HCT116 (cell line): ENCODE data around the gene NOD1. TPM values are rescaled to one million over a fixed set of nuclear protein-coding genes. Genes with fewer than 3 reads are reported as not detected.

ENCODE experiments used
- ATAC-seq: fragments of 200-7000 bp; cut with Tn5 transposase; 2 replicates; pipeline ENCODE4 v1.9.1; 2020; ENCODE audit warnings: mild to moderate bottlenecking, moderate library complexity
- BruUV-seq: library from RNA; stranded (reverse); fragments of 400-500 nt; replicated peaks from 2 replicates; lab custom pipeline; 2021; lab: Mats Ljungman, UMichigan
- CTCF ChIA-PET: fragments of 300-600 bp; sonication (Branson Sonifier 250); formaldehyde crosslinking; loops from one replicate; lab custom pipeline; 2021; ENCODE audit warnings: antibody characterized with exemption; lab: Charles Lee
- POLR2A ChIA-PET: fragments of 300-600, 350-600 bp; sonication (Branson Sonifier 250); formaldehyde crosslinking; loops from one replicate; lab custom pipeline; 2021; ENCODE audit warnings: antibody characterized with exemption; lab: Charles Lee
- RAD21 ChIA-PET, 2 experiments: fragments of 300-600 bp; sonication (Branson Sonifier 250); formaldehyde crosslinking; loops; one replicate each; lab custom pipeline; 2023; ENCODE audit warnings: low total read pairs in 2 of 2; ENCODE audit not compliant: uncharacterized antibody in 2 of 2, unreplicated experiment in 2 of 2, low non-redundant PET in 1 of 2; lab: Charles Lee
- DNase-seq: peaks from one replicate; pipeline ENCODE4 v3.0.0-alpha.2; 2010; ENCODE audit warnings: low read depth, low spot score
- H2AFZ ChIP-seq: fragments of 200-600 bp; shearing (Covaris generic), sonication (generic); 2 replicates; pipeline ENCODE4 v1.6.1; 2017; ENCODE audit warnings: low read depth, mixed run types, mixed read lengths, antibody characterized with exemption, low read length; ENCODE audit not compliant: poor library complexity, severe bottlenecking
- H3K27ac ChIP-seq: 2 replicates; pipeline ENCODE4 v1.5.1; 2012; ENCODE audit warnings: low read depth, low read length
- H3K27me3 ChIP-seq: fragments of 200-600 bp; sonication (generic); 2 replicates; pipeline ENCODE4 v1.6.1; 2016; ENCODE audit warnings: mixed run types, low read length, mixed read lengths; ENCODE audit not compliant: insufficient read depth
- H3K36me3 ChIP-seq, 2 experiments: fragments of 200-500 bp in 1 of 2; fragments of 200-600 bp in 1 of 2; sonication (Bioruptor generic) in 1 of 2; sonication (generic) in 1 of 2; 2 replicates each; pipeline versions ENCODE4 v1.5.1 to v1.6.1; 2014 to 2016; ENCODE audit warnings: low read length in 2 of 2, inconsistent platforms in 1 of 2, mixed read lengths in 1 of 2, mixed run types in 1 of 2; ENCODE audit not compliant: insufficient read depth in 2 of 2, control insufficient read depth in 1 of 2
- H3K4me1 ChIP-seq, 2 experiments: fragments of 200-600 bp in 1 of 2; sonication (generic) in 1 of 2; 2 replicates each; pipeline versions ENCODE4 v1.5.1 to v1.6.1; 2012 to 2017; ENCODE audit warnings: low read length in 2 of 2, inconsistent platforms in 1 of 2, mild to moderate bottlenecking in 1 of 2, mixed read lengths in 1 of 2, mixed run types in 1 of 2, moderate library complexity in 1 of 2; ENCODE audit not compliant: insufficient read depth in 2 of 2, control insufficient read depth in 1 of 2
- H3K4me2 ChIP-seq: fragments of 200-600 bp; sonication (generic); 2 replicates; pipeline ENCODE4 v1.6.1; 2017; ENCODE audit warnings: mixed run types, low read length, mixed read lengths
- H3K4me3 ChIP-seq, 2 experiments: fragments of 200-600 bp in 1 of 2; sonication (generic) in 1 of 2; replicated peaks in 1 of 2; 2 replicates each; pipeline ENCODE4 v1.5.1; 2011 to 2016; ENCODE audit warnings: low read length in 2 of 2, control low read depth in 1 of 2, low read depth in 1 of 2, mild to moderate bottlenecking in 1 of 2, mixed read lengths in 1 of 2, mixed run types in 1 of 2
- H3K79me2 ChIP-seq: fragments of 200-600 bp; sonication (generic); 2 replicates; pipeline ENCODE4 v1.6.1; 2017; ENCODE audit warnings: mild to moderate bottlenecking, mixed run types, low read length, moderate library complexity, mixed read lengths; ENCODE audit not compliant: insufficient read depth
- H3K9ac ChIP-seq: fragments of 200-600 bp; sonication (generic); 2 replicates; pipeline ENCODE4 v1.6.1; 2016; ENCODE audit warnings: low read length, mixed read lengths
- H3K9me2 ChIP-seq: fragments of 200-600 bp; sonication (generic), shearing (Covaris generic); 2 replicates; pipeline ENCODE4 v1.6.1; 2017; ENCODE audit warnings: mixed run types, mild to moderate bottlenecking, moderate library complexity; ENCODE audit not compliant: insufficient read depth
- H3K9me3 ChIP-seq, 2 experiments: fragments of 200-500 bp in 1 of 2; fragments of 200-600 bp in 1 of 2; sonication (Bioruptor generic) in 1 of 2; sonication (generic) in 1 of 2; 2 replicates each; pipeline ENCODE4 v1.6.1; 2014 to 2017; ENCODE audit warnings: low read length in 2 of 2, mixed read lengths in 2 of 2, inconsistent platforms in 1 of 2, low read depth in 1 of 2, mild to moderate bottlenecking in 1 of 2, mixed run types in 1 of 2, moderate library complexity in 1 of 2; ENCODE audit not compliant: control insufficient read depth in 1 of 2, insufficient read depth in 1 of 2
- H4K20me1 ChIP-seq: fragments of 200-600 bp; sonication (generic), shearing (Covaris generic); 2 replicates; pipeline ENCODE4 v1.6.1; 2017; ENCODE audit warnings: mixed run types, mild to moderate bottlenecking, moderate library complexity; ENCODE audit not compliant: insufficient read depth
- CBX3 ChIP-seq: IDR thresholded peaks from 2 replicates; pipeline ENCODE4 v1.6.1; 2012; ENCODE audit warnings: low read depth
- CEBPB ChIP-seq: IDR thresholded peaks from 2 replicates; pipeline ENCODE4 v1.6.1; 2012; ENCODE audit warnings: low read depth
- EGR1 ChIP-seq: IDR thresholded peaks from 2 replicates; pipeline ENCODE4 v1.6.1; 2012; ENCODE audit warnings: low read depth
- ELF1 ChIP-seq: IDR thresholded peaks from 2 replicates; pipeline ENCODE4 v1.6.1; 2012; ENCODE audit warnings: low read depth, borderline replicate concordance
- EZH2 ChIP-seq: fragments of 200-600 bp; sonication (generic); IDR thresholded peaks from 2 replicates; pipeline ENCODE4 v1.6.1; 2017; ENCODE audit warnings: antibody characterized with exemption, mixed run types
- MAX ChIP-seq: IDR thresholded peaks from 2 replicates; pipeline ENCODE4 v1.6.1; 2012
- POLR2A ChIP-seq: IDR thresholded peaks from 2 replicates; pipeline ENCODE4 v1.7.0; 2011; ENCODE audit warnings: borderline replicate concordance; ENCODE audit not compliant: insufficient read depth, insufficient read length; ENCODE audit errors: extremely low read depth
- POLR2AphosphoS5 ChIP-seq: IDR thresholded peaks from 2 replicates; pipeline ENCODE4 v1.6.1; 2011; ENCODE audit warnings: mild to moderate bottlenecking, low read depth, low read length, moderate library complexity
- REST ChIP-seq: IDR thresholded peaks from 2 replicates; pipeline ENCODE4 v1.6.1; 2012; ENCODE audit warnings: low read depth
- SP1 ChIP-seq: IDR thresholded peaks from 2 replicates; pipeline ENCODE4 v1.6.1; 2012; ENCODE audit warnings: low read depth
- SRF ChIP-seq: IDR thresholded peaks from 2 replicates; pipeline ENCODE4 v1.6.1; 2012; ENCODE audit warnings: low read depth
- TCF7L2 ChIP-seq: IDR thresholded peaks from 2 replicates; pipeline ENCODE4 v1.7.0; 2011; ENCODE audit warnings: borderline replicate concordance, inconsistent platforms; ENCODE audit not compliant: insufficient read depth, insufficient read length; ENCODE audit errors: extremely low read depth
- YY1 ChIP-seq: IDR thresholded peaks from 2 replicates; pipeline ENCODE4 v1.6.1; 2011; ENCODE audit warnings: low read length, low read depth, moderate library complexity, mild to moderate bottlenecking; ENCODE audit not compliant: insufficient replicate concordance; ENCODE audit errors: extremely low read depth
- ZBTB33 ChIP-seq: IDR thresholded peaks from 2 replicates; pipeline ENCODE4 v1.6.1; 2011; ENCODE audit warnings: mild to moderate bottlenecking, low read length, moderate library complexity; ENCODE audit not compliant: insufficient replicate concordance; ENCODE audit errors: extremely low read depth
- ZNF274 ChIP-seq: fragments of 200-500 bp; sonication (Bioruptor generic); IDR thresholded peaks from 2 replicates; pipeline ENCODE4 v1.6.1; 2014; ENCODE audit warnings: mild to moderate bottlenecking, low read depth, low read length, inconsistent platforms
- intact Hi-C: fragments of 100-400 bp; cut with micrococcal nuclease; formaldehyde crosslinking; loops from 2 replicates; pipeline ENCODE4 v1.10.0; 2022
- total RNA-seq: library from RNA; stranded (reverse); gene quantifications from one replicate; pipeline ENCODE4 v1.2.1, GENCODE V29; 2021; ENCODE audit not compliant: unreplicated experiment

Gene NOD1
- total RNA-seq, 1 experiment from 2014 or later, result 5.9 TPM

DNA sequence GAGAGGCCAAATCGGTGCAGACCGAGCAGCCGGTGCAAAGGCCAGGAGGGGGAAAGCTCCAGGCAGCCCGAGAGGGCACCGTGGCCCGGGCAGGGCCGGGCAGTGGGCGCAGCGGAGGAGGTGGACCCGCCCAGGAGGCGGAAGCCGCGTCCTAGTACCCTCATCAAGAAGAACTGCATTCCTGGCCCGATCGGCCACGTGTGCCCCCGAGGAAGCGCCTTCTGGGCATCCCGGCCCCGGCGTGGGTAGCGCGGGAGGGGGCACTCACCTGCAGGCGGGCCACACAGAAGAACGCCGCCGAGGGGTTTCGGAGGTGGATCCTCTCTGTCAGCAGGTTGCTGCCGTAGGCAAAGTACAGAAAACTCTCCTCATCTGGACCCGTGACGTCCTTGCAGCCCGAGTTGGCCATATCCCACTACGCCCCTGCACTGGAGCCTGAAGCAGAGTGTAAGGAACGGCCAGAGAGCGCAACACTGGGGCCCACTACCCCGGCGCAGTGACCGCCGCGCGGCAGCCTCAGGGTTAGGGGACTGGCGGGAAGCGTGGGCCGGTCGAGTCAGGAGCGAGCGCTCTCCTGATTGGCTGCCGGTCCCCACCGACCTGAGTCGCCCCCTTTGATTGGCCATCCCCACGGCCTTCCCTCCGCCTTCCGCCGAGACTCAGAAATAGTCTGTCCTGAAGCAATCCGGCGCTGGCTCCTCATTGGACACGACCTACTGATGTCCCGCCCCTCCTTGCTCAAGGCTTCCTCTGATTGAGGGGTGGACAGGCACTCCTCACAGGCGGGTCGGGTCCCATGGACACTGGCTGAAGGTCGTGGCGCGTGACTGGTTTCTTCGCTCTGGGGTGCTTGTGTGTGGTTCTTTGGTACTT, 26.0 kb upstream of the NOD1 start, which contains the start of gene GGCT (continued):
- TF ChIP-seq REST, result no peak
- no peak for TF ChIP-seq SRF
- TF ChIP-seq ELF1, result no peak; the same call in 1 of the 2 replicates
- peak; percentile 92 for TF ChIP-seq SP1
- TF ChIP-seq CBX3, result no peak
- no peak for TF ChIP-seq CEBPB
- TF ChIP-seq, all 23 proteins: peak for 10

DNA sequence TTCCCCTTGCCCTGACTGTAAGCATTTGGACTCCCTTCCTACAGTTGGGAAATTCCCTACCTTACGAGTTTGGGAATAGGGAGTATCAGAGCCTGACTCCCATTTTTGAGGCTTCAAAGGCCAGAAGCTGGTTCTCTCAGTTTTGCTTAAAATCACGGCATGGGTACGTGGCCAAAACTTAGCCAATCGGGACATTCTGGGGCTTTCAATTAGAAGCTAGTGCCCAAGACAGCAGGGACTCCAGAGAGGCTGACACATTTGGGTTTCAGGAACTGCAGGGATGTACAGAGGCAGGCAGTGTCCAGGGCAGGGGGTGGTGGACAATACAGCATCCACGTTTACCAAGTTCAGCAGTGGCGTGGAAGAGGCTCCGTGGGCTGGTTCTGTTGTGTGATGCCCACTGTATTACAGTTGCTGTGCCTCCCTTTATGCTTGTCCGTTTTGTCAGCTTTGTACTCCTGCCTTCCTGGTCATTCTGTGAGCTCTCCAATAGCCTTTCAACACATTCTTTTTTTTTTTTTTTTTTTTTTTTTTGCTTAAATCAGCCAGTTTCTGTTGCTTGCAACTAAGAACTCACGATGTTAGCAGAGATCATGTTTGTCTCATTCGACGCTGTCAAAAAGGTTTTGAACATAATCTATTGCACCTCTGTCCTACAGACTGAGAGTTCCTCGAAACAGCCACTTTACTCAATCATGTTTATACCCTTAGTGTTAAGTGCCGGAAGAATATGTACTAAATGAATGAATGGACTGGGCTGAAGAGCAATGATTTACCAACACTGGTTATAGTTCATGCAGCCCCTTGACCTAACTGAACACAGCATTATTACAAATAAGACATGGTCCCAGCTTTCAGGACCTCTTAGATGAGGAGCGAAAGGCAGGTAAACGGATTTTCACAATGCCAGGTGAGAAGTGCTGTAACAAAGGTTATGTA, 25.0 kb upstream of the NOD1 start:
- ChIA-PET RAD21 (interaction anchor here in 1 of 2 experiments (0.5 kb wide), 1 partner anchor 228 kb away, joined by 3 read pairs; no protein-coding TSS in a partner anchor), POLR2A (no interaction called here), CTCF (no interaction called here)
- peaks cover 55% of the 10 kb centered on the region for H3K79me2 ChIP-seq
- H3K9me2 ChIP-seq, result no peaks in the 10 kb centered on the region
- no peaks in the 10 kb centered on the region for H3K27me3 ChIP-seq
- peaks cover 0 to 9% of the 10 kb centered on the region in 2 experiments; a peak in 1 of 4 replicates for H3K36me3 ChIP-seq
- H3K9me3 ChIP-seq, result no peaks in the 10 kb centered on the region
- peaks cover 4 to 20% of the 10 kb centered on the region in 2 experiments; a peak in 2 of 4 replicates for H3K4me1 ChIP-seq
- TSS peak; percentile 54 for BruUV-seq
- H3K27ac ChIP-seq, result peak overlapping the region; percentile 66
- intact Hi-C loops, result loop anchor here (2.0 kb wide), 1 partner anchor 25 kb away; the partner anchor contains the start of gene NOD1
- DNase-seq (no peak), ATAC-seq (no peak)
- H3K4me2 ChIP-seq, result peak overlapping the region; percentile 84
- H3K9ac ChIP-seq, result peak overlapping the region; percentile 85
- no peaks in the 10 kb centered on the region for H4K20me1 ChIP-seq
- no peak overlapping the region for H2AFZ ChIP-seq
- peak overlapping the region; percentile 68 to 92 for H3K4me3 ChIP-seq
- TF ChIP-seq SRF (no peak), EZH2 (no peak), POLR2AphosphoS5 (no peak), ZNF274 (no peak), TCF7L2 (no peak), POLR2A (no peak), SP1 (no peak), EGR1 (no peak), YY1 (no peak), CEBPB (no peak), MAX (no peak), ZBTB33 (no peak)
